HG02610 (cell line): ENCODE data around the gene SPG11.
A peak's percentile ranks its signal among the peaks of the same experiment; 100 is the strongest.
"Not testable (repeated sequence)": the region's sequence is repeated elsewhere in the genome, so short reads cannot be mapped to it uniquely, and the experiment has no call there.

ENCODE experiments used
- ATAC-seq: cut with Tn5 transposase; IDR thresholded peaks from one replicate; pipeline ENCODE4 v1.9.1; 2021; ENCODE audit warnings: mild to moderate bottlenecking, moderate library complexity; ENCODE audit not compliant: unreplicated experiment

The SPG11 gene

DNA sequence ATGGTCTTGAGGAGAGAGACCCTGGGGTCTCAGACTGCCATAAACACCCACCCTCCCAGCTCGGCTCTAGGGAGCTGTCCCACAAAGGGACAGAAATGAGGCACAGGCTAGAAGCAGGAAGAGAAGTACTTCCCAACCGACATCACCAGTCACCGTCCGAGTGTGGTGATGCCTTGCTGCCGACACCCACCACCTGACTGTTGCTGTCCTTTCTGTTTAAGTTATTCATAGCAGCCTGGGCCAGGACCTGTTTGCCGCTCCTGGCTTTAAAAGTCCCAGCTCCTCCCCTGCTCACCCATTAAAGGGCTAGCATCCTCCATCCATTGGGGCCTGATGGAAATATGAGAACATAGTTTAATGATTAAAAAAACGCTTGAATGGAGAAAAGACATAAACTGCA lies 13.2 kb upstream of the SPG11 start:
- peak; percentile 39 for ATAC-seq

DNA sequence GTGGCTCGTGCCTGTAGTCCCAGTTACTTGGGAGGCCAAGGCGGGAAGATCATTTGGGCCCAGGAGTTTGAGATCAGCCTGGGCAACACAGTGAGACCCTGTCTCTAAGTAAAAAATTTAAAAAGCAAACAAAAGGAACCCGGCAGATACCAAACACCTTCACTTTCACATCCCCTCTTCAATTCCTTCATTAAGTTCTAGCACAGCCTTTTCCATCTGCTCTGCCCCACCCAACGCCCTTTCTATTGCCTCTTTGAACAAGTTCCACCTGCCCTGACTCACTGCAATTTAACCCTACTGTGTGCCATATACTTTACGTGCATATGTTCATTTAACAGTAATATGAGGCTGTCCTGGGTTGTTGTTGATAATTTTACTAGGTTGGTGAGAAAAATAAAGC lies 12.4 kb upstream of the SPG11 start:
- ATAC-seq, result no peak

DNA sequence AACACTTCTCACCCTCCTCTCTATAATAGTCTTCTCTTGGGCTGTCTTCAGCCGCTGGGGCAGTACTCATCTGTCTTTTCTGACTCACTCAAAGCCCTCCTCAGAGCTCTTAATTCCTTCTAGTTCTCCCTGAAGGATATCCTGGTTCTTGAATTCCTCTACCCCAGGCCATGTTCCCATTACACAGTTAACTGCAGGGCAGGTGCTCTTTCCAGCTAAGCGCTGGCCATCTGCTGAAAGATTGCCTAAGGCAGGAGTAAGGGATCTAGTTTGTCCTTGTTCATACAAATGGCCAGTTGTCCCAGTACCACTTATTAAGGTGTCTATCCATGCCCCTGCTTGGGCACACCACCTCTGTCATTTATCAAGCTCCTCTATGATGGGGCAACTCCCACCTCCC lies 10.2 kb upstream of the SPG11 start:
- ATAC-seq, result no peak

DNA sequence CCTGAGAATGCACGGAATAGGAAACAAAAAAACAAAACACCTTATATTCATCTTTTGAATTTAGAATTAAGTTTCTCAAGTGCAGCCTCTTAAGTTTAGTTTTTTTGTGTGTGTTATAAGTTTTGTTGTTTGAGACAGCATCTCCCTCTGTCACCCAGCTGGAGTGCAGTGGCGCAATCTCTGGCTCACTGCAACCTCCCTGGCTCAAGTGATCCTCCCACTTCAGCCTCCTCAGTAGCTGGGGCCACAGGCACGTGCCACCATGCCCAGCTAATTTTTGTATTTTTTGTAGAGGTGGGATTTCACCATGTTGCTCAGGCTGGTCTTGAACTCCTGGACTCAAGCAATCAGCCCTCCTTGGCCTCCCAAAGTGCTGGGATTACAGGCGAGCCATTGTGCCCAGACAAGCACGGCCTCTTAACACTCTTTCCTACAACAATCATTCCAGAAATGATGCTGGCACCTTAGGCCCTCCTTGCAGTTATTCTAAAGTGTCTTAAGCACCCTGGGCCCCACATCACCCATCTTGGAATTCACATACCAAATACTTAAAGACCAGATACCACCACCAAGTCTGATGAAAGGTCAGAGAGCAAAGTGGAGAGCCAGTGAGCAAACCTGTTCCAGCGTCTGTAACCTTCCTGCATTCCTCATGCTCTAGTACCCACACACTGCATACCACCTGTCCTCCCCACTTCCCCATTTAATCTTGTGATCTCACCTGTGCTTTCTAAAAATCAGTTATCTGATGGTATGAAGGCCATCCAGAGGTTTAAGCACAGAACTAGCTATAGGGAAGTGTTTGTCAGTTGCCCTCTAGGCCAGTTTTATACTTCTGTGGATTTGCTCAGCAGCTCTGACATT lies 6.9 kb upstream of the SPG11 start:
- no peak for ATAC-seq

DNA sequence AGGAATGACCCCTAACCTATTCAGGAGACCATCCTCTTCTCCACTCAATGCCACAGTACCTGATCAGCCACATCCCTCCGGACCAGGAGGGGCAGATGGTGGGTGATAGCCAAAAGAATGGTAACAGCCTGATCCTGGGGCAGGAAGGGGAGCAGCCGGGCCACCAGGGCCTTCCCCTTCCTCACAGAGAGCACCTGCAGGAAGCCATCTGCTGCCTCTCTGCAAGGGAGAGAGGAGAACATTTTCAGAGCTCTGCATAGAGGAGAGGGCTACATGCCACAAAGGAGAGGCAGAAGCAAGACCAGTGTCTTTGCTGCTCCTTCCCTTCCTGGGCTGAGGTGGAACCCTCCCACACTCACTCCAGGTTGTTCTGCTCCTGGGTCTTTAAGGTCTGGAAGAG lies 5.5 kb upstream of the SPG11 start:
- ATAC-seq, result no peak

DNA sequence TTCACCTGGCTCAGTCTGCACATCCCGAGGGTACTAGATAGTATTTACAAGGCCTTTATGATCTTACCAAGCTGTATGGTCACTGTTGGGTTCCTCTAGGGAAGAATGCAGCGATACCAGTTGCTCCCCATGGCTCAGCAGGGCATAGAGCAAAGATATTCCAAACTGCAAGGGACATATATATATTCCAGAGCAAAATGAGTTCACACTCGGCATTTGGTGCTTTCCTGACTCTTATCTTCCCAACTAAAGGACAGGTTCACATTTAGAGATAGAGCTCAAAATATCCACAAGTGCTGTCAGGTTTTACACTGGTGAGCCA lies 3.5 kb upstream of the SPG11 start:
- no peak for ATAC-seq

DNA sequence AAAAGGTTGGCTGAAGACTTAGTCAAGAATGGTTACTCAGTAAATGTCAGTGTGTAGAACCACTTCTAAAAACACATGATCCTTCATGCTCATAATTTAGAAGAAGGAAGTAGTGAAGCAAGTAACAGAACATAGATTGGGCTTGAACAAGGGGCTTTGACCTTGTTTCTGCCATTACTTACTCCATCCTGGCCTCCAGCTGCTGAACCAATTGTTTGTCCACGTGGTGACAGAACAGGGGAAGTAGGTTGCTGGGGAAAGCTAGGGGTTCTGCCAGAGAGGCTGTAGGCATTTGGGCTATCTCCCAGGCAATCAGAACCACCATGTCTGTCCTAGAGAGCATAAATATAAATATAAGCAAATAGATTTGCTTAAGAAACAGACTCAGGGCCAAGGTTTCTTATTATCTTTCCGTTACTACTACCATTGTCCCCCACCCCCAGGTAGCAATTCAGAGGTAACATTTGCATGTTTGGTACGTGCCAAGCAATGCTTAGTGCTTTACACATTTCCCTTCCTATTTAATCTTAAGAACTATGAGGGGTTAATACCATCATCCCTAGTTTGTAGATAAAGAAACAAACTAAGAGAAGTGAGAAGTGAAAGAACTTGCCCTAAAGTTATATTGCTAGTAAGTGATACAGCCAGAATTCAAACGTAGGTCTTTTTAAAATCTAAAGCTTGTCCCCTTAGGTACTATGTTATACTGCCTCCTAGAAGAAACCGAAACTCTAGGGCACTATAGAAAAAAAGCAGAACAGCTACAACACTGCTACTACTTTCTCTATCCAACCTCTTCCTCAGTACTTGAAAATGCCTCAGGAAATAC lies 3.0 kb upstream of the SPG11 start:
- peak; percentile 26 for ATAC-seq

DNA sequence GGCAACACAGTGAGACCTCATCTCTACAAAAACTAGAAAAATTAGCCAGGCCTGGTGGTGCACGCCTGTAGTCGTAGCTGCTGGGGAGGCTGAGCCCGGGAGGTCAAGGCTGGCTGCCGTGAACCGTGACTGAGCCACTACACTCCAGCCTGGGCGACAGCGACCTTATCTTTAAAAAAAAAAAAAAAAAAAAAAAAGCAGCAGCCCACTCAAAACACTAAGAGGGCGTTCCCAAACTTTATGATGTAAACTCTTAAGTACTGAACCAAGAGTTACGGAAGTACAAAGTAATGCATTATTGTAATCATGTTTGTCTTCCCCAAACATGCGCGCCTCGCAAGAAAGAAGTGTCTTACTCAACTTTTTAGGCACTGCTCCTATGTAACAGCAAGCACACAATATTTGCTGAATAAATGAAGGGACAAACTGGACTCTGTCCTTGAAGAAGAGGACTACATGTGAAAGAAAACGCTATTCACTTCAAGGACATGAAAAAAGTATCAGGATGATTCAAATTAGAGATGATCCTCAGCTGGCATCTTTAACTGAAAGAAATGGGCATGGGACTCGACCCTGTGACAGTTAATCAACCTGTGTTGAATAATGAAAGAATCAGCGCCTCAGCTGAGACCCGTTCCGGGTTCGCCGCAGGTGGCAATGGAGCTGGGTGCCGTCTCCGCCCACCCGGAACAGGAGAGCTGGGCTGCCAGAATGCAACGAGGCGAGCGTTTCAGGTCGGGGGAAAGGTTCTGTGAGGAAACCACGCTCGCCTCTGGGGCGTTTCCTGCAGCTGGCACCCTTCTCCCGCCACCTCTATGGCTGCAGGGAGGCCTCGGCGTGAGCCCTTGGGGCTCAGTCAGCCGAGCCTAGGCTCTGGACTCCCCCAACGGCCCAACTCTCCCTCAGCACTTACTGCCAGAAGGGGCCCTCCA lies 718 bp downstream of the SPG11 start:
- ATAC-seq, result peak; percentile 48

DNA sequence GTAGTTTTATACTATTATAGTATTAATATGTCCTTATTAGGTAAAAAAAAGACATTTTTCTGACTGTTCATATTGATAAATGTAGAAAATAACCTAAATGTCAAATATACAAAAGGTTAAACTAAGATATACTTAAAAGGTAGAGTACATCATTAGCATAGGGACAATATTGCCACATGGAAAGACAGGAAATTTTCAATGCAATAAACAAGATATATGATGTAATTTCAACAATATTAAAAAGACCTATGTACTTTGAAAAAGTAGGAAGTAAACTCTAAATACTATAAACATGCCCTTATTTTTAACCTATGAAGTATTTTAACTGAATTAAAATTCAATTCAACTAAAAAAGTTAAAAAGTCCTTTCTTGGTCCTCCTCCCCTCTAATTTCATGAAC lies 1.9 kb downstream of the SPG11 start:
- no peak for ATAC-seq

DNA sequence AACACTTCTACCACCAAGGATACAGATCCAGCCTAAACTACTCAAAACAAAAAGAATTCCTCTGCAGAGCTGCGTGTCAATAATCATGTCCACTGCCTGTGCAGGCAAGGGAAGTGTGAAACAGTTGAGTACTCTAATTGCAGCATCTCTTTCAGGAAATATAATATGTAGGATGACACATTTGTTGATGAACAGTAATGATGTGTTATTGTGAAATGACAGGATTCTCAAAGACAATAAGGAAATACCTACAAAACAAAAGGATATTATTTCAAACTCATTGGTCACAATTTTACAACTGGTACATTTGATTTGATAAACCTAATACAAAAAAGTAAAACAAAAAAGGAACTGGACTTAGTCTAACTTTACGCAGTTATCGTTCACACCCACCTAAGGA lies 4.4 kb downstream of the SPG11 start:
- no peak for ATAC-seq

DNA sequence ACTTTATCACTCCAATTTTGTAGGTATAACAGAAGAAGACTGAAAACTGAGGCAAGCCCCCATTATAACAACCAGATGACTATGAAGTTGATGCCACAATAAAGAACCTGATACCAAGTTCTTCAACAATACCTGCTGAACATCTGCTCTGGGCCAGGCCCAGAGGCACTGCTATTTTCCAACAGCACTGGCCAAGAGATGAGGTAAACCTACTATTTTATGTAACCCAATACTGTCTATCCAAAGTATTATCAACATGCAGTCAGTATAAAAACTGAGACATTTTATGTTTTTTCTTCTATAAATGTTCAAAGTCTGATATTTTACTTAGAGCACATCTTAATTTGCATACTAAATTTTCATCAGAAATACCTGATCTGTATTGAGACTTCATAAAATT lies 6.1 kb downstream of the SPG11 start:
- no peak for ATAC-seq

DNA sequence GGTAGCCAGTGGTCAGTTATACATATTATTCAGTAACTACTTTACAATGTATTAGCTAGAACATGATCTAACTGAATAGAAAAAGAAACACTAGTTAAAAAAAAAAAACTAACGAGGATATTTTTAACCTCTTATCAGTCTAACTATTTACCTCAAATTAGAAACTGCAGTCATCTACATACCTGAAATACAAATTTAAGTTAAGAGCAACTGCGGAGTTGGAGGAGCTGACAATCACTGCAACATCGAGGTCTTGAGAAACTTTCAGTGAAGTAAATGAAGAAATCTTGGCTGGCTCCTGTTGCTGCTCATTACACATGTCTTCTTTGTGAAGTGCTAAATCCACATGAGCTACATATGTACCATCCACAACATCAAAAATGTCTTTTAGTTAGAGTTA lies 6.5 kb downstream of the SPG11 start:
- no peak for ATAC-seq

DNA sequence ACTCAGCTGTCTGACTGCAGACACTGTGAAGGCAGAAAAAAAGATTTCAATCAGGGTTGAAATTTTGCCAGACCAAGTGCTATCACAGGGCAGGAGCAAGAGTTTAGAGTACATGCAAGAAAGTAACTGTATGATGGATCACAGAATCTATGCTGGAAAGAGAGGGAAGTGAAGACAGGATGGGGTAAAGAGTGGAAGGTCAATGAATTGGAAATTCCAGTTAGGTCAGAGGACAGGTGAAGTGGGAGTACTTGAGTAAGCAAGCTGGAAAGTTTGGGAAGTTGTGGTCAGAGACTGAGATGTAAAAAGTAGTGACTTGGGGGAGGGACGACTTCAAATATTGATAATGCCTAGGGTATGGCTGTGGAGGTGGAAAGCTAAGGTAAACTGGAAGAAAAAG lies 7.2 kb downstream of the SPG11 start:
- no peak for ATAC-seq

DNA sequence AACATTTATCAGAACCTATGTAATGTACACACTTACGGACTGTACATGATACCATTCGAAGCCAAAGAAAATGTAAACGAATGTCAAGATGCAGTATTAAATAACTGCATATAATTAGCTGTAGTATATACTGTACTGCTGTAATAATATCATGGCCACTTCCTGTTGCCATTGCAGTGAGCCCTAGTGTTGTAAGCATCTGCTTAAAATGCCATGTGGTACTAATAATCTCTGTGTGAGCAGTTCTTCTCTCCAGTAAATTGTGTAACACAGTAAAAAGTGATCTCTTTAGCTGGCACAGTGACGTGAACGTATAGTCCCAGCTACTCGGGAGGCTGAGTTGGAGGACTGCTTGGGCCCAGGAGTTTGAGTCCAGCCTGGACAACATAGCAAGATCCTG lies 8.6 kb downstream of the SPG11 start:
- no peak for ATAC-seq

DNA sequence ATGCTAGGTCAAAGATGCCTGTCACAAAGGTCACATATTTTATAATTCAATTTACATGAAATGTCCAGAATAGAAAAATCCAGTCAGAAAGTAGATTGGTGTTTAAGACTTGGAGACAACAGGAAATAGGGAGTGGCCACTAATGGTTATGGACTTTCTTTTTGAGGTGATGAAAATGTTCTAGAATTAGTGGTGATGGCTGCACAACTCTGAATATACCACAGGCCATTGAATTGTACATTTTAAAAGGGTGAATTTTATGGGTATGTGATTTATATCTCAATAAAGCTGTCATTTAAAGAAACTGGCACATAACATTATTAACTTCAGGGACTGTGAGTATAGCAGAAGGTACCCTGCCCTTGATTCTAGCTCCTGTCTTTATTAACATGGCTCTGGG lies 15.8 kb downstream of the SPG11 start:
- ATAC-seq, result no peak

DNA sequence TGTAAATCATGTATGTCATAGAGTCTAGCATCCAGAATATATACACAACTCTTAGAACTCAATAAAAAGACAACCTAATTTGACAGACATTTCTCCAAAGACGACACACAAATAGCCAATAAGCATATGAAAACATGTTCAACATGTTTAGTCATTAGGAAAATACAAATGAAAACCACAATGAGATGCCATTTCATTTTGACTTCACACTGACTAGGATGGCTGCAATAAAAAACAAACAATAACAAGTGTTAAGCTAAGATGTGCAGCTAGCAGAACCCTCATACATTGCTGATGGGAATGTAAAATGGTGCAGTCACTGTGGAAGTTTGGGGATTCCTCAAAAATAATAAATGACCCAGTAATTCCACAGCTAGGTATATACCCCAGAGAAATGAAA lies 16.4 kb downstream of the SPG11 start:
- ATAC-seq, result no peak

DNA sequence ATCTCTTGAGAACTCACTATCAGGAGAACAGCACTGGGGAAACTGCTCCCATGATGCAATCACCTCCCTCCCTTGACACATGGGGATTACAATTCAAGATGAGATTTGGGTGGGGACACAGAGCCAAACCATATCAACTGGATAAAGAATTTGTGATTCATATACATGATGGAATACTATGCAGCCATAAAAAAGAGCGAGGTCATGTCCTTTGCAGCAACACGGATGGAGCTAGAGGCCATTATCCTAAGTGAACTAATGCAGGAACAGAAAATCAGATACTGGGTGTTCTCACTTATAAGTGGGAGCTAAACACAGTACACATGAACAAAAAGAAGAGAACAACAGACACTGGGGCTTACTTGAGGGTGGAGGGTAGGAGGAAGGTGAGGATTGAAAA lies 17.0 kb downstream of the SPG11 start:
- ATAC-seq, result no peak

DNA sequence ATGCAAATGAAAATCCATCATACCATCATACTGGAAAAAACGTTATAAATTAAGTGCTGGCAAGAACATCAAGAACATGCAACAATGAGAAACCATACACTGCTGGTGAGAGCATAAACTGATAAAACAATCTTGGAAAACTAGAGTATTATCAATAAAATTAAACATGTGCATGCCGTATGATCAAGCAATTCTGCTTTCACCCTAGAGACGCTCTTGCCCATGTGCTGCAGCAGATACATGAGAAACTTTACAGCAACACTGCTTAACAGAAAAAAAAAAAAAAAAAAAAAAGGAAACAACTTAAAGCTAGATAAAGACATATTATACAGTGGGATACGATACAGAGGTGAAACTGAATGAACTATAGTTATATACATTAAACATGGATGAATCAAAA lies 21.8 kb downstream of the SPG11 start:
- ATAC-seq, result no peak

DNA sequence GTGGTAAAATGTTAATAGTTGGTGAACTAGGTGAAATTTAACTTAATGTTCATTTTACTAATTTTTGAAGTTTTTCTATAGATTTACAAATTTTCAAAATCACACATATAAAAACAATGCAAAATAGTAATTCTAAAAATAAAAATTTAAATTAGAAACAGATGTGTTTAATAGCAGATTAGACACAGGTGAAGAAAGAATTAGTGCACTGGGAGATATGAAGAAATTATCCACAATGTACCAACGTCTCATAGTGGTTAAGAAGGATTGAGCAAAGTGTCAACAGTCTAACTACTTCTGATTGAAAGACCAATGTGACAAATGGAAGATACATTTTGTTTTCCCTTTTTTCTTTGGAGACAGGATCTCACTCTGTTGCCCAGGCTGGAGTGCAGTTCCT lies 26.5 kb downstream of the SPG11 start:
- ATAC-seq, result no peak

DNA sequence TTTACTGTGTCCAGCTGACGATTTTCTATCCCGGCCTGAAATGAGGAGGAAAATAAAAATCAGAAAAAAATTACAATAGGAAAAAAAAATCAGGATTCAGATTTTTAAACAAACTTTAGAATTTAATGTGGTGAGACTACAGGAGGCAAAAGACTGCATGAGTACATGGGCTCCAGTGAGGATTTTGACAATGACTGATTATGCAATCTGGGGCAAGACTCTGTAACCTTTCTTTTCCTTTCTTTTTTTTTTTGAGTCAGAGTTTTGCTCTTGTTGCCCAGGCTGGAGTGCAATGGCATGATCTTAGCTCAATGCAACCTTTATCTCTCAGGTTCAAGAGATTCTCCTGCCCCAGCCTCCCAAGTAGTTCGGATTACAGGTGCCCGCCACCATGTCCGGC lies 29.9 kb downstream of the SPG11 start:
- ATAC-seq, result no peak

DNA sequence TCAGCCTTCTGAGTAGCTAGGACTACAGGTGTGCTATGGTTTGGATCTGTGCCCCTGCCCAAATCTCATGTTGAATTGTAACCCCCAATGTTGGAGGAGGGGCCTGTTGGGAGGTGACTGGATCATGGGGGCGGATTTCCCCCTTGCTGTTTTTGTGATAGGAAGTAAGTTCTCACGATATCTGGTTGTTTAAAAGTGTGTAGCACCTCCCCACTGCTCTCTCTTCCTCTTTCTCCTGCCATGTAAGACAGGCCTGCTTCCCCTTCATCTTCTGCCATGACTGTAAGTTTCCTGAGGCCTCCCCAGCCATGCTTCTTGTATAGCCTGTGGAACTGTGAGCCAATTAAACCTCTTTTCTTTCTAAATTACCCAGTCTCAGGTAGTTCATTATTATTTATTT lies 38.2 kb downstream of the SPG11 start:
- ATAC-seq, result not testable (repeated sequence)
